T-helper 17 cell (primary cell): ENCODE results near the gene NSMCE1. TPM values are rescaled to one million over a fixed set of nuclear protein-coding genes. Genes with fewer than 3 reads are reported as not detected.
"Not testable (repeated sequence)": the region's sequence is repeated elsewhere in the genome, so short reads cannot be mapped to it uniquely, and the experiment has no call there.

ENCODE experiments used
- ATAC-seq: fragments of 150-1000 bp; cut with Tn5 transposase; 2 replicates; pipeline ENCODE4 v1.10.0; 2021; ENCODE audit warnings: mild to moderate bottlenecking, moderate library complexity
- DNase-seq, 3 donors: peaks; one replicate each; pipeline versions ENCODE4 v3.0.0 to v3.0.0-alpha.2; 2020 to 2021
- H3K9me3 ChIP-seq: one replicate; pipeline ENCODE4 v1.7.0; 2013; ENCODE audit warnings: low read length, mild to moderate bottlenecking; ENCODE audit not compliant: control insufficient read depth, poor library complexity, severe bottlenecking
- H3K27ac Mint-ChIP-seq: one replicate; pipeline ENCODE4 v1.8.0; 2022; ENCODE audit warnings: mild to moderate bottlenecking, moderate library complexity, mixed read lengths
- H3K27me3 Mint-ChIP-seq: one replicate; pipeline ENCODE4 v1.8.0; 2022; ENCODE audit warnings: mixed read lengths
- H3K36me3 Mint-ChIP-seq: one replicate; pipeline ENCODE4 v1.8.0; 2022; ENCODE audit warnings: low read depth, mixed read lengths
- H3K4me1 Mint-ChIP-seq: one replicate; pipeline ENCODE4 v1.8.0; 2022; ENCODE audit warnings: mild to moderate bottlenecking, mixed read lengths
- H3K4me3 Mint-ChIP-seq: one replicate; pipeline ENCODE4 v1.8.0; 2022; ENCODE audit warnings: mild to moderate bottlenecking, moderate library complexity, mixed read lengths
- total RNA-seq, 4 donors: library from RNA in 2 of 4; stranded (reverse) in 2 of 4; gene quantifications; one replicate each; pipeline ENCODE4 v1.2.3 and lab custom pipeline; 2022 to 2026

Gene NSMCE1
- total RNA-seq, 2 donors from 2014 or later, result 35.1 to 49.2 TPM

DNA sequence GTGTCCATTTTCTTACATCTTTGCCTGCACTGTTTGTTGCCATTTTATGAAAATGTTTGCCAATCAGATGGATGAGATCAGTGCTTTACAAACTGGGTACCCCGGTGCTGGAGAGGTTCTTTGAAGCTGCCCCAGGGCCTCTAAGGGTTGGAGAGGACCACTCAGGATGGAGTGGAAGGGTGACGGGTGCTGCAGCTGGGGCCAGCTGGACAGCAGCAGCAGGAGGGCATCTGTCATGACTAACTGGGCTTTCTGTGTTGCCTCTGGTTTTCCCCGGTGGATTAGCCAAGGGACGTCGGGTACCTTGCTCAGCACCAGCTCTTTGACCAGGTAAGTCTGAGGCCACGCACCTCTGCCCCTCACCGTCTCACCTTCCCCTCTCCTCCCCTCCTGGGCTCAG lies 52.9 kb downstream of the NSMCE1 start:
- Mint-ChIP-seq H3K4me3 (no peak overlapping the region), H3K36me3 (peaks cover 2% of the 10 kb centered on the region), H3K27ac (no peak overlapping the region), H3K4me1 (peaks cover 6% of the 10 kb centered on the region), H3K27me3 (no peaks in the 10 kb centered on the region)
- no peak for ATAC-seq
- H3K9me3 ChIP-seq, result no peaks in the 10 kb centered on the region
- DNase-seq, result no peak

DNA sequence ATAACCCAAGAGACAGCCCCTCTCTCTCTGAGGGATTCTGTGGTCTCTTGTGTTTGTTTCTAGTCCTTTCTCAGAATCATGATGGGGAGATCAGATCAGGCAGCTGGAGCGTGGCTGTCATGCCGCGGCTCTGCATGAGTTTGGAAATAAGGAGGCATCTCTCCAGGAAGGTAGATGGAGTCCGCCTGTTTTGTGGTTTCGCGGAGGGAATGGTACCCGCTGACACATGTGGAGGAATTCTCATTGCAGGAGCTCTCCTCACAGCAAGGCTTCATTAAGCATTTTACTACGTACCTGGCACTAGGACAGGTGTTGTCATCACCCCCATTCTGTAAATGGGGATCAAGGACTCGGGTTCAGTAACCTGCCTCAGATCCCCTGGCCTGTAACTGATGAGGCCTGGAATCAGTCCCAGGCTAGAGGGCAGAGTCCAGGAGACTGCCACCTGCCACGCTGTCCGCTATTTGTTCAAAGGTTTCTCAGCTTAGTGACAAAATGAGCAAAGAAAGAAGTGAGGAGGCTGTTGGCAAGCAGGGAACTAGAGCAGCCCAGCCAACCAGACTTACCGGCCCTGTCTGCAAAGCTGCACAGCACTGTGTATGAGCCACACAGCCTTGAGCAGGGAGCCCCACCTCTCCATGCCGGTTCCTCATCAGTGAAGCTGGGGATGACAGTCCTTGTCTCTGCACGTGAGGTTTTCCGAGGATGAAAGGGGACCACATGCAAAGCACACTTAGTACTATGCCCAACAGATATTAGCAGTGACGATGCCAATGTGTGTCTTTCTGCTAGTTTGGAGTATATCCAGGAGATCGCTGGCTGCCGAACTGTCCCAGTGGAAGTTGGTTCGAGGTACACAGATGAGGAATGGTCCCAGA lies 54.2 kb downstream of the NSMCE1 start:
- no peaks in the 10 kb centered on the region for H3K27me3 Mint-ChIP-seq
- no peaks in the 10 kb centered on the region for H3K9me3 ChIP-seq
- no peak for DNase-seq
- no peak overlapping the region for H3K4me3 Mint-ChIP-seq
- H3K4me1 Mint-ChIP-seq, result peaks cover 6% of the 10 kb centered on the region
- peak overlapping the region; percentile 41 for H3K27ac Mint-ChIP-seq
- H3K36me3 Mint-ChIP-seq, result peaks cover 2% of the 10 kb centered on the region
- no peak for ATAC-seq

DNA sequence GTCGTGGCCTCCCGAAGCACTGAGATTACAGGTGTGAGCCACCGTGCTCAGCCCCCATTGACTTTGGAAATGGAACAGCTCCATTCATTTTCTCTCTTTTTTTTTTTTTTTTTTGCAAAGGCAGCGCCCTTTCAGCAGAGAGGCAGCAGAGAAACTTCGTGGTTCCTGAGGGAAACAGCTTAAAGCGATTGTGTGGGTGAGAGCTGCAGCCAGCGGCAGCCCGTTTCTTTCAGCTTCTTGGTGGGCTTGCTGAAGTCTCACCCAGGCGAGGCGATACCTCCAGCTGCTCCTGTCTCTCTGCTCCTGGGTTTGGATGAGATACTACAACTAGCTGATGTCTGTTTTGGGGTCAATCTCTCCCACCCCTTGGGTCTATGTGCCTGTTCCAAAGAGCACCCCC lies 57.5 kb downstream of the NSMCE1 start:
- peaks cover 6% of the 10 kb centered on the region for H3K4me1 Mint-ChIP-seq
- no peak overlapping the region for H3K4me3 Mint-ChIP-seq
- H3K9me3 ChIP-seq, result no peaks in the 10 kb centered on the region
- DNase-seq, result no peak
- ATAC-seq, result no peak
- no peak overlapping the region for H3K27ac Mint-ChIP-seq
- peaks cover 2% of the 10 kb centered on the region for H3K36me3 Mint-ChIP-seq
- H3K27me3 Mint-ChIP-seq, result no peaks in the 10 kb centered on the region

GRCh38 chr16:27210174-27210573 lies 58.4 kb downstream of the NSMCE1 start:
- DNase-seq (no peak), ATAC-seq (no peak)
- no peaks in the 10 kb centered on the region for H3K9me3 ChIP-seq
- Mint-ChIP-seq H3K36me3 (peaks cover 2% of the 10 kb centered on the region), H3K4me1 (peaks cover 6% of the 10 kb centered on the region), H3K27ac (no peak overlapping the region), H3K4me3 (no peak overlapping the region), H3K27me3 (no peaks in the 10 kb centered on the region)

DNA sequence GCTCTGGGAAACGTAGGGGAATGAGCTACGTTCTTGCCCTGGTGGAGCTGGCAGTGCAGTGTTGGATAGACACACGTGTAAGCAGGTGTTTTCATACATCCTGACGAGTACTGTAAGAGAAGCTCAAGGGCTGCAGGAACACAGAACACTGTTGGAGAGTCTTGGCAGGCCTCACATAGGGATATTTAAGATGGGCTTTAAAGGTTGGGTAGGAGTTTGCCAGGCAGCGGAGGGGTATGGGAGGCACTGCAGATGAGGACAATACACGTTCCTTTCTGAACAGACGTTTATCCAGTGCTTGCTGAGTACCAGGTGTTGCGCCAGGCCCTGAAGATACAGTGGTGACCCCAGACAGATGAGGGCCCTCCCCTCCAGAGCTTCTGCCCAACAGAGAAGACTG lies 59.0 kb downstream of the NSMCE1 start:
- ATAC-seq (no peak), DNase-seq (no peak)
- H3K27ac Mint-ChIP-seq, result peak overlapping the region; percentile 45
- H3K4me3 Mint-ChIP-seq, result no peak overlapping the region
- no peaks in the 10 kb centered on the region for H3K27me3 Mint-ChIP-seq
- no peaks in the 10 kb centered on the region for H3K9me3 ChIP-seq
- H3K36me3 Mint-ChIP-seq, result no peaks in the 10 kb centered on the region
- H3K4me1 Mint-ChIP-seq, result peaks cover 3% of the 10 kb centered on the region

- H3K9me3 ChIP-seq, result no peaks in the 10 kb centered on the region
- DNase-seq (no peak), ATAC-seq (no peak)
- peaks cover 9% of the 10 kb centered on the region for H3K4me1 Mint-ChIP-seq
- H3K27me3 Mint-ChIP-seq, result no peaks in the 10 kb centered on the region
- no peak overlapping the region for H3K4me3 Mint-ChIP-seq
- peak overlapping the region; percentile 45 for H3K27ac Mint-ChIP-seq
- peaks cover 2% of the 10 kb centered on the region for H3K36me3 Mint-ChIP-seq
Measured at GRCh38 chr16:27208796-27209195, 59.8 kb downstream of the NSMCE1 start.

DNA sequence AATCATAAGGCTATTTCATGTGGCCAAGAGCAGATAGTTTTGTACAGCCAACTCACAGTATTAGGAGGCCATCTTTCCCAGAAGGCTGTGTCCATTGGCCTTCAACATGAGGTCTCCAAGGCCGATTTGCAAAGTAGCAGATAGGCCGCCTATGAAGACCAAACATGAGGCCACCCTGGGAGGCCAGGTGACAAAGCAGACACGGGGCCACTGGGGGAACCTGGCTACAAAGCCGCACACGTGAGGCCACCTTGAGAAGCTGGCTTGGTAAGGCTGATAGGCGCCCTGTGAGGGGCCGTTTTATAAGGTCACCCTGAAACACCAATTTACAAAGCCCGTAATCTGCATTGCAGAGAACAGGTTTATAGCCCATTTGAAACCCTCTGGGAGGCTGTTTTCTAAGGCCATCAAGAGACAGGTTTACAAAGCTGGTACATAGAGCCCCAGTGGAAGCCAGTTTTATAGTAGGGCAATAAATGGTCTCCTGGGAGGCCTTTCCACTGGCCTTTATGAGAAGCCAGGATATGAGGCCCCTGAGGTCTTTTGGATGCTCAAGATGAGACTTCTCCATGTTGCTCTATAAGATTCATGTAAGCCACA lies 60.4 kb downstream of the NSMCE1 start:
- no peaks in the 10 kb centered on the region for H3K9me3 ChIP-seq
- H3K27me3 Mint-ChIP-seq, result no peaks in the 10 kb centered on the region
- H3K27ac Mint-ChIP-seq, result no peak overlapping the region
- no peak overlapping the region for H3K4me3 Mint-ChIP-seq
- peaks cover 2% of the 10 kb centered on the region for H3K36me3 Mint-ChIP-seq
- no peak for DNase-seq
- H3K4me1 Mint-ChIP-seq, result peaks cover 12% of the 10 kb centered on the region
- no peak for ATAC-seq

- not testable (repeated sequence) for DNase-seq, H3K27me3 Mint-ChIP-seq, H3K9me3 ChIP-seq, ATAC-seq, H3K36me3 Mint-ChIP-seq, H3K4me3 Mint-ChIP-seq, H3K27ac Mint-ChIP-seq
- peaks cover 13% of the 10 kb centered on the region for H3K4me1 Mint-ChIP-seq
Measured at GRCh38 chr16:27207121-27207520, 61.5 kb downstream of the NSMCE1 start.

- DNase-seq (no peak), ATAC-seq (no peak)
- H3K9me3 ChIP-seq, result no peaks in the 10 kb centered on the region
- no peaks in the 10 kb centered on the region for H3K27me3 Mint-ChIP-seq
- peaks cover 23% of the 10 kb centered on the region for H3K4me1 Mint-ChIP-seq
- no peak overlapping the region for H3K27ac Mint-ChIP-seq
- no peak overlapping the region for H3K4me3 Mint-ChIP-seq
- peaks cover 2% of the 10 kb centered on the region for H3K36me3 Mint-ChIP-seq
Measured at GRCh38 chr16:27205423-27206065, 63.0 kb downstream of the NSMCE1 start.

GRCh38 chr16:27204312-27204915 lies 64.2 kb downstream of the NSMCE1 start:
- ATAC-seq, result no peak
- H3K4me1 Mint-ChIP-seq, result peaks cover 29% of the 10 kb centered on the region
- H3K27ac Mint-ChIP-seq, result peak overlapping the region; percentile 99
- H3K27me3 Mint-ChIP-seq, result no peaks in the 10 kb centered on the region
- peak overlapping the region; percentile 99 for H3K4me3 Mint-ChIP-seq
- H3K9me3 ChIP-seq, result no peaks in the 10 kb centered on the region
- DNase-seq, result no peak
- H3K36me3 Mint-ChIP-seq, result peaks cover 2% of the 10 kb centered on the region

DNA sequence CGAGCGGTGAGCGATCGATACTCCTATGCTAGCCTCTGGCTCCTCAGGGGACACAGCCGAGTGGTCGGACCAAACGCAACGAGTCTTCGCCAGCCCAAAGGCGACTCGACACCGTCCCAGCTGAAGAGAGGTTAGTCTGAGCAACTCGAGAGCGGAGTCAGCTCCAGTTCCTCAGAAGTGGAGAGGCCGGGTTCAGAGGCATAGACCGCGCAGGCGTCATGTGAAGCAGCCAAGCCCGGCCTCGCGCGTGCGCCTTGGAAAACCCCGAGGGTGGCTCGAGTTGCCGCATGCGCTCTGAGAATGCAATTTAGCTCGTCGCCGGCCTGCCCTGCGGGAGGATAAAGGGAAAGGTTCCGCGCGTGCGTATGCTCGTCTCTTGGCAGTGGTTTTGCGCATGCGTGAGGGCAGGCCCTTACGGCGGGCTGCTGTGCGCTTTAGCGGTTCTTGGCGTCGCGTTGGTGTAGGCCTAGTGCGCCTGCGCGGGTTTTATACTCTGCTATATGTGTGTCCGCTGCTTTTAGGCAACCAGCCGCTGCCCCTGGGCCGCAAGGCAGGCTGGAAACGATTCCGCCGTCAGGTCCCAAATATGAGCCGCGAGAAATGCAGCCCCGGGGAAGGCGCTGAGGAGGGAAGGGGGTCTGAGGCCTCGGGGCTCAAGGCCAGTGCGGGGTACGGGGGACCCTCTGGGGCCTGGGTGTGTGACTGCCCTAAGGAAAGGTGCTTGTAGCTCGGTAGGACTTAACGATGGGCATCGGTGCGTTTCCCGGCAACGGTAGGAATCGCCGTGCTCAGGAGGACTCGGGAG lies 64.9 kb downstream of the NSMCE1 start, which contains the start of gene KDM8:
TSS of gene KDM8 (plus strand) at position 20 of the 805 bp plus-strand sequence. CDS start 6,598 bp downstream, outside the sequence.
- no peaks in the 10 kb centered on the region for H3K9me3 ChIP-seq
- peak; percentile 83 for ATAC-seq
- Mint-ChIP-seq H3K27ac (peak within 1 kb of the TSS; percentile 99), H3K36me3 (peaks cover 2% of the 10 kb centered on the region), H3K27me3 (no peaks in the 10 kb centered on the region), H3K4me3 (peak within 1 kb of the TSS; percentile 99), H3K4me1 (peaks cover 35% of the 10 kb centered on the region)
- peak; percentile 98 to 100 (median 99) for DNase-seq

- Mint-ChIP-seq H3K36me3 (peaks cover 2% of the 10 kb centered on the region), H3K4me3 (peak overlapping the region; percentile 99), H3K4me1 (peaks cover 40% of the 10 kb centered on the region), H3K27me3 (no peaks in the 10 kb centered on the region), H3K27ac (peak overlapping the region; percentile 99)
- DNase-seq (peak in 1 of 3 donors; percentile 77), ATAC-seq (peak; percentile 78)
- no peaks in the 10 kb centered on the region for H3K9me3 ChIP-seq
Measured at GRCh38 chr16:27202923-27203506, 65.6 kb downstream of the NSMCE1 start.
